GM12878 (cell line): ENCODE measurements around the gene ASB8. TPM values are rescaled to one million over a fixed set of nuclear protein-coding genes. Genes with fewer than 3 reads are reported as not detected.

ENCODE experiments used
- ATAC-seq: fragments of 200-7000 bp; cut with Tn5 transposase; 3 replicates; pipeline ENCODE4 v1.9.1; 2020; ENCODE audit warnings: mild to moderate bottlenecking, moderate library complexity
- BruUV-seq: library from RNA; stranded (reverse); fragments of 400-500 nt; replicated peaks from 2 replicates; lab custom pipeline; 2021; lab: Mats Ljungman, UMichigan
- CTCF ChIA-PET: fragments of 300-600 bp; sonication (Branson Sonifier 250); formaldehyde crosslinking; extraction: SDS; loops from one replicate; lab custom pipeline; 2021; ENCODE audit warnings: inconsistent platforms; lab: Yijun Ruan, JAX
- POLR2A ChIA-PET: fragments of 350-600 bp; formaldehyde crosslinking; extraction: SDS; loops from one replicate; lab custom pipeline; 2021; ENCODE audit warnings: inconsistent platforms; lab: Charles Lee
- RAD21 ChIA-PET: fragments of 300-600 bp; sonication (Branson Sonifier 250); formaldehyde crosslinking; loops from one replicate; lab custom pipeline; 2023; ENCODE audit warnings: antibody characterized with exemption; ENCODE audit not compliant: unreplicated experiment; lab: Charles Lee
- SMC1A ChIA-PET: fragments of 300-600 bp; sonication (Branson Sonifier 250); formaldehyde crosslinking; loops from one replicate; lab custom pipeline; 2023; ENCODE audit not compliant: unreplicated experiment, uncharacterized antibody; lab: Charles Lee
- DNase-seq: peaks from one replicate; pipeline ENCODE4 v3.0.0-alpha.2; 2011; ENCODE audit warnings: low read depth, low spot score
- FAIRE-seq: peaks from 3 replicates; lab custom pipeline; 2011; peaks lifted over from hg19 to GRCh38; lab: Jason Lieb, UNC
- H2AFZ ChIP-seq: 2 replicates; pipeline ENCODE4 v1.6.0; 2011; ENCODE audit warnings: low read depth, low read length, control low read depth; ENCODE audit not compliant: control insufficient read depth
- H3K27ac ChIP-seq: 2 replicates; pipeline ENCODE4 v1.5.1; 2011; ENCODE audit warnings: control low read depth; ENCODE audit not compliant: control insufficient read depth, insufficient read depth
- H3K27me3 ChIP-seq, 2 experiments: replicated peaks in 1 of 2; 2 replicates each; pipeline versions ENCODE4 v1.6.0 to v1.6.1; 2011; ENCODE audit warnings: low read length in 1 of 2; ENCODE audit not compliant: control insufficient read depth in 2 of 2, insufficient read depth in 2 of 2
- H3K36me3 ChIP-seq, 2 experiments: 2 replicates each; pipeline ENCODE4 v1.5.1; 2011; ENCODE audit warnings: low read length in 1 of 2; ENCODE audit not compliant: control insufficient read depth in 2 of 2, insufficient read depth in 2 of 2
- H3K4me1 ChIP-seq: 2 replicates; pipeline ENCODE4 v1.6.1; 2011; ENCODE audit warnings: mild to moderate bottlenecking, low read length, moderate library complexity, mixed read lengths; ENCODE audit not compliant: control insufficient read depth, insufficient read depth
- H3K4me2 ChIP-seq: 2 replicates; pipeline ENCODE4 v1.6.0; 2011; ENCODE audit warnings: control low read depth; ENCODE audit not compliant: control insufficient read depth, insufficient read depth
- H3K4me3 ChIP-seq: fragments of 200-600 bp; sonication (generic); 2 replicates; pipeline ENCODE4 v1.5.1; 2016
- H3K79me2 ChIP-seq: 2 replicates; pipeline ENCODE4 v1.6.0; 2011; ENCODE audit warnings: low read length; ENCODE audit not compliant: control insufficient read depth, insufficient read depth
- H3K9ac ChIP-seq: 2 replicates; pipeline ENCODE4 v1.8.0; 2011; ENCODE audit warnings: low read length, control low read depth, mixed read lengths; ENCODE audit not compliant: control insufficient read depth, insufficient read depth
- H3K9me3 ChIP-seq: replicated peaks from 3 replicates; pipeline ENCODE4 v1.5.1; 2011; ENCODE audit warnings: mild to moderate bottlenecking, low read length; ENCODE audit not compliant: control insufficient read depth, insufficient read depth
- H4K20me1 ChIP-seq: 2 replicates; pipeline ENCODE4 v1.6.0; 2011; ENCODE audit not compliant: control insufficient read depth, insufficient read depth
- BACH1 ChIP-seq: fragments of 450-650 bp; IDR thresholded peaks from 2 replicates; pipeline ENCODE4 v1.6.1; 2017; ENCODE audit warnings: mild to moderate bottlenecking, borderline replicate concordance
- BCL11A ChIP-seq: IDR thresholded peaks from 2 replicates; pipeline ENCODE4 v1.6.1; 2011; ENCODE audit warnings: low read depth, low read length
- CBX5 ChIP-seq: sonication (generic); IDR thresholded peaks from 2 replicates; pipeline ENCODE4 v1.6.1; 2016; ENCODE audit warnings: low read depth, moderate library complexity, mild to moderate bottlenecking, inconsistent platforms
- E2F8 ChIP-seq: fragments of 450-650 bp; IDR thresholded peaks from 2 replicates; pipeline ENCODE4 v1.6.1; 2018; ENCODE audit warnings: mild to moderate bottlenecking, low read depth, moderate library complexity; ENCODE audit not compliant: partially characterized antibody
- HDAC2 ChIP-seq: fragments of 200-600 bp; sonication (generic); IDR thresholded peaks from 2 replicates; pipeline ENCODE4 v1.6.1; 2017
- HDAC6 ChIP-seq: fragments of 200-600 bp; sonication (generic); IDR thresholded peaks from one replicate; pipeline ENCODE4 v1.8.0; 2017; ENCODE audit warnings: antibody characterized with exemption; ENCODE audit not compliant: unreplicated experiment
- KDM1A ChIP-seq: fragments of 200-600 bp; sonication (generic); IDR thresholded peaks from 2 replicates; pipeline ENCODE4 v1.6.1; 2016; ENCODE audit warnings: borderline replicate concordance
- MLLT1 ChIP-seq: fragments of 450-650 bp; IDR thresholded peaks from 2 replicates; pipeline ENCODE4 v1.6.1; 2016; ENCODE audit warnings: mild to moderate bottlenecking
- NR2F1 ChIP-seq: fragments of 450-650 bp; conservative IDR thresholded peaks from 2 replicates; pipeline ENCODE4 v1.6.1; 2017; ENCODE audit warnings: mild to moderate bottlenecking
- RELB ChIP-seq: fragments of 450-650 bp; IDR thresholded peaks from 2 replicates; pipeline ENCODE4 v1.6.1; 2017; ENCODE audit warnings: low read depth, mild to moderate bottlenecking, moderate library complexity
- SUZ12 ChIP-seq: fragments of 200-600 bp; sonication (generic); IDR thresholded peaks from one replicate; pipeline ENCODE4 v1.6.1; 2018; ENCODE audit warnings: antibody characterized with exemption, mild to moderate bottlenecking; ENCODE audit not compliant: unreplicated experiment
- USF1 ChIP-seq: IDR thresholded peaks from 2 replicates; pipeline ENCODE4 v1.6.1; 2011; ENCODE audit warnings: borderline replicate concordance, low read depth, mild to moderate bottlenecking, moderate library complexity, mixed read lengths, low read length; ENCODE audit not compliant: insufficient read depth; ENCODE audit errors: extremely low read length
- YY1 ChIP-seq: IDR thresholded peaks from 2 replicates; pipeline ENCODE4 v1.6.1; 2011; ENCODE audit warnings: low read depth, mild to moderate bottlenecking, low read length
- WGBS: methylation state at CpG from one replicate; pipeline ENCODE4 v1.1.6; 2016; ENCODE audit warnings: low lambda C conversion rate; ENCODE audit not compliant: insufficient replicate concordance, insufficient coverage; ENCODE audit errors: missing lambda C conversion rate; 5-methylcytosine and 5-hydroxymethylcytosine counted together
- in situ Hi-C: fragments of 300-500 bp; cut with MboI; formaldehyde crosslinking; loops from 9 replicates; pipeline ENCODE4 v1.14.3; 2018; ENCODE audit warnings: mixed read lengths
- intact Hi-C: fragments of 100-400 bp; cut with micrococcal nuclease; formaldehyde crosslinking; loops from one replicate; pipeline ENCODE4 v1.14.2; 2022; ENCODE audit not compliant: unreplicated experiment
- polyA plus RNA-seq, 11 experiments: library from polyadenylated mRNA; depleted of rRNA in 4 of 11; unstranded in 6 of 11; stranded (reverse) in 5 of 11; fragments of >200 nt; fragmentation: Nextera tagmentation in 4 of 11; fragmentation: Illumina TruSeq in 1 of 11; extraction: Ambion mirVana in 4 of 11; extraction: Trizol in 1 of 11; gene quantifications; 1 replicate in 1 of 11; 2 replicates in 10 of 11; pipeline versions ENCODE4 v1.2.1 to v1.2.3, GENCODE V29; 2011 to 2016; ENCODE audit warnings: inconsistent platforms in 2 of 11, missing spikeins in 2 of 11, low read depth in 1 of 11
- total RNA-seq, 4 experiments: library from RNA; depleted of rRNA in 3 of 4; stranded (reverse); fragments of >200 nt in 3 of 4; fragmentation: Illumina TruSeq in 1 of 4; extraction: Trizol in 1 of 4; gene quantifications; 2 replicates each; pipeline versions ENCODE4 v1.2.1 to v1.2.3, GENCODE V29; 2013 to 2021

ASB8 gene
- total and polyA plus RNA-seq, 10 of the 15 experiments (the other 5 are each of a cell fraction or from before 2014, with no cell fraction given), result 23.7 to 48.0 (median 29.1) TPM

- WGBS, result 75% methylated on average over 2 of the region's 2 CpGs
- Histone ChIP-seq H3K9me3 (no peaks in the 10 kb centered on the region; the same call in 2 of the 3 replicates), H2AFZ (no peak overlapping the region), H3K9ac (no peak overlapping the region), H3K27ac (no peak overlapping the region), H3K4me3 (no peak overlapping the region), H3K79me2 (no peaks in the 10 kb centered on the region), H3K4me2 (no peak overlapping the region), H3K4me1 (peaks cover 5% of the 10 kb centered on the region), H4K20me1 (no peaks in the 10 kb centered on the region), H3K36me3 (no peaks in the 10 kb centered on the region), H3K27me3 (peaks cover 7 to 12% of the 10 kb centered on the region in 2 experiments)
- TF ChIP-seq YY1, result no peak
- TF ChIP-seq KDM1A, result no peak
- TF ChIP-seq MLLT1, result no peak
- TF ChIP-seq SUZ12, result no peak
- TF ChIP-seq USF1, result no peak
- TF ChIP-seq RELB, result no peak
- no peak for TF ChIP-seq HDAC2
- TF ChIP-seq NR2F1, result no peak
- no peak for TF ChIP-seq CBX5
- TF ChIP-seq BCL11A, result no peak
- TF ChIP-seq E2F8, result no peak
- TF ChIP-seq HDAC6, result no peak
- no peak for TF ChIP-seq BACH1
- FAIRE-seq, result no peak
- no TSS peak for BruUV-seq
- intact Hi-C loops (no loop called here), in situ Hi-C loops (no loop called here)
- ATAC-seq, result no peak
- ChIA-PET RAD21 (no interaction called here), POLR2A (no interaction called here), SMC1A (no interaction called here), CTCF (interaction anchor here (0.8 to 1.8 kb wide), 2 partner anchors 9 to 437 kb away, joined by 3 to 10 read pairs; no protein-coding TSS in a partner anchor)
- DNase-seq, result no peak
Measured at GRCh38 chr12:48180857-48181495, 23.7 kb upstream of the ASB8 start.
